ENCODE data around the gene GPR39.
"Not testable (repeated sequence)": the region's sequence is repeated elsewhere in the genome, so short reads cannot be mapped to it uniquely, and the experiment has no call there.

Gene GPR39

DNA sequence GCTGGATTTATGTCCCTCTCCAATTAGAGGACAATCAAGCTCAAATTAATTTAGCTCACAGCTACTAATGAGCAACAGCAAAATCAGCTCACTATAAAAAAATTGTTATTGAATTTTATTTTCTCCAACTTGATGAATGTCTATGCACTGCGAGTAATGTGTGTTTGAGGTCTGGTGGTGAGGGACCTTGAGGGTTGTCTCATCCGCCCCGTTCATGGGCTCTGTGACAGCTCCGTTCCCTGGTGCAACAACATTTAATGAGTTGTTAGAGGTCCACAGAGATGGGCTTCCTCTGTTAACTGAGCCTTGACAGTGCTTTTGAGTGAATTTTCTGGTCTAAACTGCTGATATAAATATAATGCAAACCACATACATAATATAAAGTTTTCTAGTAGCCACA, 101.7 kb downstream of the GPR39 start:
- no peak overlapping the region for H3K27ac ChIP-seq
- TF ChIP-seq, protein P1, sequence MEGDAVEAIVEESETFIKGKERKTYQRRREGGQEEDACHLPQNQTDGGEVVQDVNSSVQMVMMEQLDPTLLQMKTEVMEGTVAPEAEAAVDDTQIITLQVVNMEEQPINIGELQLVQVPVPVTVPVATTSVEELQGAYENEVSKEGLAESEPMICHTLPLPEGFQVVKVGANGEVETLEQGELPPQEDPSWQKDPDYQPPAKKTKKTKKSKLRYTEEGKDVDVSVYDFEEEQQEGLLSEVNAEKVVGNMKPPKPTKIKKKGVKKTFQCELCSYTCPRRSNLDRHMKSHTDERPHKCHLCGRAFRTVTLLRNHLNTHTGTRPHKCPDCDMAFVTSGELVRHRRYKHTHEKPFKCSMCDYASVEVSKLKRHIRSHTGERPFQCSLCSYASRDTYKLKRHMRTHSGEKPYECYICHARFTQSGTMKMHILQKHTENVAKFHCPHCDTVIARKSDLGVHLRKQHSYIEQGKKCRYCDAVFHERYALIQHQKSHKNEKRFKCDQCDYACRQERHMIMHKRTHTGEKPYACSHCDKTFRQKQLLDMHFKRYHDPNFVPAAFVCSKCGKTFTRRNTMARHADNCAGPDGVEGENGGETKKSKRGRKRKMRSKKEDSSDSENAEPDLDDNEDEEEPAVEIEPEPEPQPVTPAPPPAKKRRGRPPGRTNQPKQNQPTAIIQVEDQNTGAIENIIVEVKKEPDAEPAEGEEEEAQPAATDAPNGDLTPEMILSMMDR (conservative IDR thresholded peaks at IDR 0.05) = no peak
- no peak for TF ChIP-seq ZFX (IDR thresholded peaks at IDR 0.05)

GRCh38 chr2:132519566-132519965, 103.0 kb downstream of the GPR39 start:
- no peak overlapping the region for H3K27ac ChIP-seq

GRCh38 chr2:132521341-132521740, 104.7 kb downstream of the GPR39 start:
- H3K27ac ChIP-seq = no peak overlapping the region
- TF ChIP-seq, protein P1 (conservative IDR thresholded peaks at IDR 0.05) = no peak
- no peak for TF ChIP-seq ZFX (IDR thresholded peaks at IDR 0.05)

More at GRCh38 chr2:132519566-132519965, 103.0 kb downstream of the GPR39 start:
- TF ChIP-seq, protein P1 (conservative IDR thresholded peaks at IDR 0.05) = no peak
- no peak for TF ChIP-seq ZFX (IDR thresholded peaks at IDR 0.05)

DNA sequence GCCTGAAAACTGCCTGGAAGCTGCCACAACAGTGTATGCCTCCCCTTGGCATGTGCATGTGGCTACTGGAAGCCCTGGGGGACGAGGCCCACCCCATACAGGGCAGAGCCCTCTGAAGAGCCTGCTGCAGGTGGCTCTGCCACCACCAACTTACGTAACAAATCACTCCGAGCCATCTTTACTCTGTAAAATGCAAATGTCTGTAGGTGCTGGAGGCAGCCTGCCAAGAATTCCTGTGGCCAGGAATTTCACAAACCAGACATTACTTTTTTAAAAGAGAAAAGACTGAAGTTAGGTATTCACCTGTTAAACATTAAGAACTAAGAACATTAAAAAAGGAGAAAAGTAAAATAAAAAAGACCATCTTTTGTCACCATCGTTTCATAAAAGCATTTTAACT, 106.3 kb downstream of the GPR39 start:
- TF ChIP-seq, protein P1 (conservative IDR thresholded peaks at IDR 0.05) = no peak
- no peak for TF ChIP-seq ZFX (IDR thresholded peaks at IDR 0.05)

GRCh38 chr2:132537061-132537460, 120.5 kb downstream of the GPR39 start:
- H3K27ac ChIP-seq = not testable (repeated sequence)

More for the DNA sequence above, 106.3 kb downstream of the GPR39 start:
- H3K27ac ChIP-seq = no peak overlapping the region

DNA sequence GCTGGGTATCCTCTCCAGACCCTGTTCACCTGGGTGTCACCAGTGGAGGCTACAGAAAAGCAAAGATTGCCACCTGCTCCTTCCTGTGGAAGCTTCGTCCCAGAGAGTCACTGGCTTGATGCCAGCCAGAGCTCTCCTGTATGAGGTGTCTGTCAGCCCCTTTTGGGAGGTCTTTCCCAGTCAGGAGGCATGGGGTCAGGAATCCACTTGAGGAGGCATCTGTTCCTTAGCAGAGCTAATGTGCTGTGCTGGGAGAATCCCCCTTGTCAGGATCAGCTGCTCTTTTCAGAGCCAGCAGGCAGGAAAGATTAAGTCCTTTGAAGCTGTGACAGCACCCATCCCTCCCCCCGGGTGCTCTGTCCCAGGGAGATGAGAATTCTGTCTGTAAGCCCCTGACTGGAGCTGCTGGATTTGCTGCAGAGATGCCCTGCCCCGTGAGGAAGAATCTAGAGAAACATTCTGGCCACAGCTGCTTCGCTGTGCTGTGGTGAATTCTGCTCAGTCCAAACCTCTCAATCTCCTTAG, 121.8 kb downstream of the GPR39 start:
- TF ChIP-seq, protein P1 (conservative IDR thresholded peaks at IDR 0.05) = no peak
- no peak for TF ChIP-seq ZFX (IDR thresholded peaks at IDR 0.05)

GRCh38 chr2:132540166-132540565, 123.6 kb downstream of the GPR39 start:
- no peak overlapping the region for H3K27ac ChIP-seq
- no peak for TF ChIP-seq ZFX (IDR thresholded peaks at IDR 0.05)
- TF ChIP-seq, protein P1 (conservative IDR thresholded peaks at IDR 0.05) = no peak

More for the DNA sequence above, 121.8 kb downstream of the GPR39 start:
- H3K27ac ChIP-seq = no peak overlapping the region

DNA sequence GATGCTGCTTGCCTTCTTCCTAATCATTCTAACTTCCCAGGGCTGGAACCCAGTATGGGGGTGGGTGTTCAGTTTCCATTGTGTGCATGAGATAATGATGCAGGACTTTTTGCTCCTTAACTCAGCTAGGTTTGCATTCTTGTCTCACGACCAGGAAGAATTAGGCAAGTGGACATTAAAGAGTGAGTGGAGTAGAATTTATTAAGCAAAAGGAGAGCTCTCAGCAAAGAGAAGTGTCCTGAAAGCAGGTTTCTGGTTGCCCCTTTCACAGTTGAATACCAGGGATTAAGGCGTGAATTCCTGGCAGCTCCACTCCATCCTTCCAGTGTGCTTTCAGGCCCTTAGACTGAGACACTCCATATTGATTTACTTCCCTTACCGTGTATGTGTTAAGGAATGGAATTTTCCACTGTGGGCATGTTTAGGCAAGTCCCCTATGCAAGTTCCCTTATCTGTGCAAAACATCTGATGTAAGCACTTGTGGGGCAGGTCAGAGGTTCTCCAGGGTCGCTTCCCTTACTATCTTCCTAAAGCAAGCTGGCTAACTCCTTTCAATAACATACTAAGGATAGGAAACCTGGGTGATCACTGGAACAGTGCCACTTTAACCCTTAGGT, 126.5 kb downstream of the GPR39 start:
- no peak overlapping the region for H3K27ac ChIP-seq
- no peak for TF ChIP-seq ZFX (IDR thresholded peaks at IDR 0.05)
- TF ChIP-seq, protein P1 (conservative IDR thresholded peaks at IDR 0.05) = no peak

All from C4-2B (cell line).